Esophagus (tissue), 2 donors: ENCODE data around the gene COBL. TPM values are rescaled to one million over a fixed set of nuclear protein-coding genes. Genes with fewer than 3 reads are reported as not detected.

Experiments used
- H3K27ac ChIP-seq, 2 donors: one replicate each; pipeline ENCODE4 v1.5.1; 2013; ENCODE audit warnings: low read depth in 2 of 2, mild to moderate bottlenecking in 2 of 2, inconsistent platforms in 1 of 2, low read length in 1 of 2, moderate library complexity in 1 of 2
- H3K27me3 ChIP-seq, 2 donors: one replicate each; pipeline ENCODE4 v1.6.1; 2013; ENCODE audit warnings: low read length in 2 of 2, control low read depth in 1 of 2, mild to moderate bottlenecking in 1 of 2; ENCODE audit not compliant: insufficient read depth in 2 of 2, control insufficient read depth in 1 of 2
- H3K36me3 ChIP-seq, 2 donors: one replicate each; pipeline ENCODE4 v1.6.1; 2013; ENCODE audit warnings: low read length in 1 of 2; ENCODE audit not compliant: control insufficient read depth in 2 of 2, insufficient read depth in 2 of 2
- H3K4me1 ChIP-seq, 2 donors: one replicate each; pipeline ENCODE4 v1.6.1; 2013; ENCODE audit warnings: low read length in 1 of 2; ENCODE audit not compliant: control insufficient read depth in 2 of 2, insufficient read depth in 2 of 2
- H3K4me3 ChIP-seq, 2 donors: one replicate each; pipeline ENCODE4 v1.5.1; 2013; ENCODE audit warnings: low read length in 2 of 2, mild to moderate bottlenecking in 2 of 2, low read depth in 1 of 2, moderate library complexity in 1 of 2
- H3K9me3 ChIP-seq, 2 donors: one replicate each; pipeline ENCODE4 v1.6.1; 2013; ENCODE audit warnings: mild to moderate bottlenecking in 2 of 2, low read depth in 1 of 2, low read length in 1 of 2, moderate library complexity in 1 of 2; ENCODE audit not compliant: control insufficient read depth in 2 of 2, insufficient read depth in 1 of 2
- WGBS, 2 donors: extraction: QIAGEN DNeasy Blood & Tissue Kit; methylation state at CpG; one replicate each; pipeline ENCODE4 v1.1.7; 2013; 5-methylcytosine and 5-hydroxymethylcytosine counted together
- polyA plus RNA-seq, 2 donors: library from polyadenylated mRNA; stranded (reverse); fragments of 200-250 nt; gene quantifications; one replicate each; pipeline ENCODE4 v1.2.3, GENCODE V29; 2013
- donor health status: healthy with polysubstance abuse.
- donor health status: Bipolar disorder and iron deficiency.

COBL gene
- polyA plus RNA-seq, 2 donors, result 3.6 to 6.1 TPM

DNA sequence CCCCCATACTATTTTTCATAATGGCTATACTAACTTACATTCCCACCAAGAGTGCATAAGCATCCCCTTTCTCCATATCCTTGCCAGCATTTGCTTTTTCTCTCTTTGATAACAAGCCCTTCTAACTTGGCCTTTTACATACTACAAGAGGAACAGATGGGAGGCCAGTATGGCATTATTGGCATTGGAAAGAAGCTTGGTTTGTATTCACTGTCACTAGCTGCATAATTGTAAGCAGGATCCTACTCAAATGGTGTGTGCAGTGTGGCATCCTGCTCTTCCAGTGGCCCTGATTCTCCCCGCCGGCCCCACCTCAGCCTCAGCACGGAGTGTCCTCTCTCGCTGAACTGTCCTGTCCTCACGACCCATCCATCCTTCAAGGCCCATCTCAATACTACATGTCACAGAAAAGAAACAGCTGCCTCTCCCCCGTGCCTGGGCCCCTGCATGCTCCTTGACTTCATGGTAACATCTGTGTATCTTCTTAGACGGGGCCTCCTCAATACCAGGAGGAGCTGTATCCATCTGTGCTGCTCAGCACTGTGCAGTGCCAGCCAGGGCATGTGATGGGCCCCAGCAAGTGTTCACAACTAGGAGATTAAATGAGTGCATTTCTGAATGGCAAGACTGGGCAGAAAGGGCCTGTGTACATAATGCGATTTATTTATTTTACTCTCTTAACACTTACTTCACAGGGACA lies 205.2 kb downstream of the COBL start:
- H3K36me3 ChIP-seq, result peaks cover 0 to 2% of the 10 kb centered on the region in 2 donors
- no peak overlapping the region for H3K4me3 ChIP-seq
- no peaks in the 10 kb centered on the region for H3K4me1 ChIP-seq
- peaks cover 0 to 3% of the 10 kb centered on the region in 2 donors for H3K9me3 ChIP-seq
- H3K27ac ChIP-seq, result no peak overlapping the region
- 73% methylated on average over 8 of the region's 8 CpGs for WGBS, 2 donors
- H3K27me3 ChIP-seq, result no peaks in the 10 kb centered on the region

DNA sequence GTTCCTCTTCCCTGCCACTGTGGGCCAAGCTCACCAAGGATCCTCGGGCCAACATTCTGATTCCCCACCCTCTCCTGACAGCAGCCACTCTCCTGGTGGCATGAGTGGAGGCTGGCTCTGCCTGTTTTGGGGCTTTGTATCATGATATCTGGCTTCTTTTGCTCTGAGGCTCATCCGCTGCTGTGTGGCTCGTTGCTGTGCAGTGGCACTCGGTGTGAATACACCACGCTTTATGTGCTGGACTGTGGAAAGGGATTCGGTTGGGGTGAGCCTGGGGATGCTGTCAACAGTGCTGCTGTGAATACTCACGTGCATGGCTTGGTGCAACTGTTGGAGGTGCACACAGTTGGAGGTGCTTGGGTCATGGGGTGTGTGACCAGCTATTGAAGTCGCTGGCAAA lies 208.5 kb downstream of the COBL start:
- Histone ChIP-seq H3K27ac (no peak overlapping the region), H3K27me3 (no peaks in the 10 kb centered on the region), H3K9me3 (peaks cover 0 to 3% of the 10 kb centered on the region in 2 donors), H3K4me3 (no peak overlapping the region), H3K4me1 (no peaks in the 10 kb centered on the region), H3K36me3 (peaks cover 0 to 2% of the 10 kb centered on the region in 2 donors)
- 86% methylated on average over 8 of the region's 8 CpGs for WGBS, 2 donors

DNA sequence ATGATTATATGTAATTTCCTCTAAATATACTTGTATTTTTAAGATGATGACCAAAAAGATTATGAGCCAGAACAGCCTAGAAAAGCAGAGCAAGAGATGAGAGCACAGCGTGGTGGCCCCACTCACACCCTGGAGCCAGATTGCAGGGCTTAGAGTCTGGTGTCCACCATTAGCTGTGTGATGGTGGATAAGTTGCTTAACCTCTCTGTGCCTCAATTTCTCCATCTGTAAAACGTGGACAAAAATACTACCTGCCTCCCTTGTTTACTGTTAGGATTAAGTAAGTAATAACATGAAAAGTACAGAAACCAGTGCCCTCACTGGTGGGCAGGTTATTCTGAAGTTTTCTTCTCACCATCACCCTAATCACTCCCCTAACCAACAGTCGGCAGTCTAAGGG lies 212.3 kb downstream of the COBL start:
- H3K4me3 ChIP-seq, result no peak overlapping the region
- 55 to 72% methylated on average over 3 of the region's 3 CpGs for WGBS, 2 donors
- H3K9me3 ChIP-seq, result no peaks in the 10 kb centered on the region
- no peaks in the 10 kb centered on the region for H3K4me1 ChIP-seq
- no peak overlapping the region for H3K27ac ChIP-seq
- H3K36me3 ChIP-seq, result no peaks in the 10 kb centered on the region
- no peaks in the 10 kb centered on the region for H3K27me3 ChIP-seq

- Histone ChIP-seq H3K27ac (no peak overlapping the region), H3K4me3 (no peak overlapping the region), H3K36me3 (no peaks in the 10 kb centered on the region), H3K27me3 (no peaks in the 10 kb centered on the region), H3K4me1 (no peaks in the 10 kb centered on the region), H3K9me3 (no peaks in the 10 kb centered on the region)
- WGBS, 2 donors, result 84 to 97% methylated on average over 5 of the region's 5 CpGs
These were observed 212.9 kb downstream of the COBL start for GRCh38 chr7:51103718-51104117.

GRCh38 chr7:51102828-51103227 lies 213.8 kb downstream of the COBL start:
- no peaks in the 10 kb centered on the region for H3K9me3 ChIP-seq
- no peak overlapping the region for H3K4me3 ChIP-seq
- H3K27me3 ChIP-seq, result no peaks in the 10 kb centered on the region
- 88 to 90% methylated on average over 2 of the region's 2 CpGs for WGBS, 2 donors
- no peaks in the 10 kb centered on the region for H3K36me3 ChIP-seq
- no peak overlapping the region for H3K27ac ChIP-seq
- H3K4me1 ChIP-seq, result no peaks in the 10 kb centered on the region

DNA sequence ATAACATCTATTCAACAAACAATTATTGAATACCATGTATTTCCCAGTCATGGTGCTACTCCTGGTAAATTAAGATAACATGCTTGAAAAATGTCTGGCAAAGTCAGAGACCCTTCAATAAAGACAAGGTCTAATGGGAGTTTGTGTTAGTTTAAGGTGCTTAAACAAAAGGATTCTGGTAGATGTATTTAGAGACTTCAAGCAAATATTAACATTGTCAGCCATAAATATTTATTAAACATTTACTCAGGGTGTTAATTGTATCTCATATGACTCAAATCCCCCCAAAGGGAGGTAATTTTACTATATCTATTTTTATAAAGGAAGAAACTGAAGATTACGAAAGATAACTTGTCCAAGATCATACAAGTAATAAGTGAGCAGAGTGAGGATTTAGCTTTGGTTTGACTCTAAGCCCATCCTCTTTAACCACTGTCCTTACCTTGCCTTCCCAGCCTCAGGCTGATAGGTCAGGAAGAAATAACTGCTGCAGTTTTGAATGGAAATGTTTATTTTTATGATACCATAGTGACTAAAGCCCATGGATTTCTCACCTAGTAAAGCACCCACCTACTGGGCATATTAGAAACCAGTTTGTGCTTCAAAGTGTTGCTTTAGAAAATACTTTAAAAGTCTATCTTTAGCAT lies 215.4 kb downstream of the COBL start:
- H3K27ac ChIP-seq, result no peak overlapping the region
- no peaks in the 10 kb centered on the region for H3K36me3 ChIP-seq
- WGBS, 2 donors, result 76 to 83% methylated on average over 1 of the region's 1 CpG
- no peak overlapping the region for H3K4me3 ChIP-seq
- no peaks in the 10 kb centered on the region for H3K27me3 ChIP-seq
- no peaks in the 10 kb centered on the region for H3K4me1 ChIP-seq
- no peaks in the 10 kb centered on the region for H3K9me3 ChIP-seq

DNA sequence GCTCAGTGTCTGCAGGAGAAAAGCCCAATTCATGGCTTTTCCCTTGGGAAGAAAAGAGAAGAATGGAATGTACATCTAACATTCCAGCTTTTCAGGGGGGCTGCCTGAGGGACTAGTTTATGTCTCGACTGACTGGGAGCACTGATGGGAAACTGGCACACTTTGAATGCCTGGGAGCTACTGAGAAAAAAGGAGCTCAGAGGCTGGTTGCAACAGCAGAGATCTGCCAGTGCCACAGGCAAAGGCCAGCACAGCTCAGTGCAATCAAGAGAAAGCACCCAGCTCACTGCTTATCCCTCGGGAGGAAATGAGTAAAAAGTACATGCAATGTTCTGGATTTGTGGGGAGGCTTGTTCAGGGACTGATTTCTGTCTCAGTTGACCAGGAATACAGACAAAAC lies 226.2 kb downstream of the COBL start:
- H3K27ac ChIP-seq, result no peak overlapping the region
- peaks cover 0 to 6% of the 10 kb centered on the region in 2 donors for H3K4me1 ChIP-seq
- WGBS, 2 donors, result 43 to 52% methylated on average over 2 of the region's 2 CpGs
- no peaks in the 10 kb centered on the region for H3K27me3 ChIP-seq
- peaks cover 2 to 3% of the 10 kb centered on the region in 2 donors for H3K9me3 ChIP-seq
- H3K36me3 ChIP-seq, result no peaks in the 10 kb centered on the region
- no peak overlapping the region for H3K4me3 ChIP-seq

DNA sequence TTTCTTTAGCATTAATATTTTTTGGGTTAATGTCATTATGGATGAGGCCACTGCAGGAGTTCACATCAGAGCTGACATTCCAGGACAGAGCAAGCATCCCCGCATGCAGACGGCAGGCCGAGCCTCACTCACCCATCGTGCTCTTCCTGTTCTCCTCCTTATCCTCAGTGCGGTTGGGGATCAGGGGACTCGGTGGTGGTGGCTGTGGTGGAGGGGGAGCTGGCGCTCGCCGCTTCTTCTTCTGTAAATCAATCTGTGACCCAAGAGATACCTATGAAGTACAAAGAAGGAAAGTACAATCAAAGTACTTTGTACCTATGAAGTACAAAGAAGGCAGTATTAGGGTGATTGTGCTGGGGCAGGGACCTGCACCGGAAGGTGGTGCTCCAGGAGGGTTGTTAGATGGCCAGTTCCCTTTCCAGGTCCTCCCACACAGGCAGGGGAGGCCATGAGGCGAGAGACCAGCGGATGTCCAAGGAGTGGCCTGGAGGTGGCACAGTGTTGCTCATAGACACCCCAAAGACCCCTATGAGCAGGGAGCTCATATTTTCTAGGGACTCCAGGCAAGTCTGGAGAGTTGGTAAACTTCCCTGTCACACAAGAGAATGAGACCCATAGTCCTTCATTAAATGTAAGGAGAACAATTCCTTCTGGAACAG lies 231.4 kb downstream of the COBL start:
- no peak overlapping the region for H3K4me3 ChIP-seq
- H3K9me3 ChIP-seq, result no peaks in the 10 kb centered on the region
- 93 to 94% methylated on average over 12 of the region's 12 CpGs for WGBS, 2 donors
- H3K27ac ChIP-seq, result no peak overlapping the region
- no peaks in the 10 kb centered on the region for H3K27me3 ChIP-seq
- peaks cover 0 to 9% of the 10 kb centered on the region in 2 donors for H3K4me1 ChIP-seq
- no peaks in the 10 kb centered on the region for H3K36me3 ChIP-seq

DNA sequence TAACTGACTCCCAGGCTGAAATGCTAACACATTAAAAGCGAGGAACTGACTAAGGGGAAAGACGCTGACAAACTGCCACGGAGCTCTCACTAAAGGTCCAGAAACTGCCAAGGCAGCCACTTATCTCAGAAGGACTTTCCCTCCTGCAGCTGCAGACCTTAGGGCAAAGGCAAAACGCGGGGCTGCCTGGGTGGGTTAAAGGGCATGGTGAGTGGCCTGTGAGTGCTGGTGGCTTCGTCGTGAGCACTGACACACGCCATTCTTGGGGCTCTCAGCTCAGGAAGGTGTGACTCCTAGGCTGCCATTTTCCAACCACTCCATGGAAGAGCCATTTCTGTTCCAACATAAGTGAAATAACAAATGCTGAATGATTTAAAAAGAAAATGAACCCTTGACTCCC lies 232.5 kb downstream of the COBL start:
- Histone ChIP-seq H3K9me3 (no peaks in the 10 kb centered on the region), H3K27ac (no peak overlapping the region), H3K27me3 (no peaks in the 10 kb centered on the region), H3K4me1 (peaks cover 0 to 9% of the 10 kb centered on the region in 2 donors), H3K4me3 (no peak overlapping the region), H3K36me3 (no peaks in the 10 kb centered on the region)
- WGBS, 2 donors, result 85 to 87% methylated on average over 8 of the region's 8 CpGs
